HG03521 (cell line): ENCODE measurements around the gene ZC3H12D.
A peak's percentile ranks its signal among the peaks of the same experiment; 100 is the strongest.
"Not testable (repeated sequence)": the region's sequence is repeated elsewhere in the genome, so short reads cannot be mapped to it uniquely, and the experiment has no call there.

Source experiments
- ATAC-seq: cut with Tn5 transposase; IDR thresholded peaks from one replicate; pipeline ENCODE4 v1.9.1; 2021; ENCODE audit warnings: mild to moderate bottlenecking, moderate library complexity; ENCODE audit not compliant: unreplicated experiment

Gene ZC3H12D

DNA sequence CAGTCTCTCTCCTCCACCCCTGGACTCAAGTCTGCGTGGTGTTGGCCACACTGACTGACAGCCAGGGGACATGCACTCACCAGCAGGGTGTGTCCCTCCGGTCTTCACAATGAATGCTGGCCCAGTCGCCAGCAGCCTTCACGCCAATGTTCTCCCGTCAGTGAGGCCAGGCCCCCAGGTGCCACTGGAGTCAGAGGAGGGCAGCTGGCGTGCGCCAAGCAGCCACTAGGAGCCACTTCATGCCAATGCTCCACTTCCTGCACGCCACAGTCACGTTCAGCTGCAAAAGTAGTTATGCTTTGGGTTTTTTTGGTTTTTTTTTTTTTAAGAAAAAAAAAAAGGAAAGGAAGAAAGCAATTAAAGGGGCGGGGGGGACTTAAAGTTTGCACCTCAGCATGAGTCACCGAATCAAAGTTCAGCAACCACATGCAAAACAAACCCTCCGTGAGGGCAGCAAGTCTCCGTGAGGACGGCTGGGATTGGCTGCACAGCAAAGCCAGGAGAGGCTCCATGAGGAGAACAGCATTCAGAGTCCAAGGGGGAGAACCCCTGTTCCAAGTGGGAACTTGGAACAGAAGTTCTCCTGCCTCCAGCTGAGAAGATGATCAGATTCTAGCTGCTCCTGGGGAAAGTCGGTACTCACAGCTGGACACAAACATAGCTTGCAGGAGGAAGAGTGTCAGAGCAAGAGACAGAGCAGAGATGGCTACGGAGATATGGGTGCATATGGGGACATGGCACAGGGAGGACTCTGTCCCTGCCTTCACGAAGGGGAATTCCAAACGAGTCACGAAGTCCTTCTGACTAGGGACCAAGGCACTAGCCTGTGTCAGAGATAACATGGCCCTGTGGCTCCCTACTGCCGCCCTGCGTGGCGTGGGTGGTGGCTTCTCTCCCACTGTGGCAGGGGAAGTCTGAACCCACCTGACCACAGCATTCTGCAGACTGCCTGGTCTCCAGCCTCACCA, at the start of gene ZC3H12D:
Gene ZC3H12D (minus strand): TSS at position 282 of the 968 bp plus-strand sequence. CDS start 10,471 bp downstream, outside the sequence.
- ATAC-seq: peak; percentile 43

GRCh38 chr6:149529650-149530049, 44.8 kb upstream of the ZC3H12D start:
- ATAC-seq: no peak

DNA sequence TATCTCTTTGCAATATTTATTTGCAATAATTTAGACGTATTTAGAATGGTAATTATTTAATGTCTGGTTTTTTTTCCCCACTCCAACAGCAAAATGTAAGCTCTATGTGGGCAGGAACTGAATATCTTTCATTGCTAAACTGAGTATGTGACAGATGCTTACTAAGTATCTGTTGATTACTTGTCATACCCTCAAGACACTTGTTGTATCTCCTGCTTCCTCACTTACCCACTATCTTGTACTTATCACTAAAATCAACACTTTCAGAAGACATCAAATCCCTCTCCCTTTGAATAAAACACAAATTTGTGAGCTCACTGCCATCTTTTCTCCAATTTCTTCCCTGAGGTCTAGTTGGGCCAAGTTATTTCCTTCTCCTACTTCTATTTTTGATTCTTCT, 30.7 kb upstream of the ZC3H12D start:
- ATAC-seq: no peak

DNA sequence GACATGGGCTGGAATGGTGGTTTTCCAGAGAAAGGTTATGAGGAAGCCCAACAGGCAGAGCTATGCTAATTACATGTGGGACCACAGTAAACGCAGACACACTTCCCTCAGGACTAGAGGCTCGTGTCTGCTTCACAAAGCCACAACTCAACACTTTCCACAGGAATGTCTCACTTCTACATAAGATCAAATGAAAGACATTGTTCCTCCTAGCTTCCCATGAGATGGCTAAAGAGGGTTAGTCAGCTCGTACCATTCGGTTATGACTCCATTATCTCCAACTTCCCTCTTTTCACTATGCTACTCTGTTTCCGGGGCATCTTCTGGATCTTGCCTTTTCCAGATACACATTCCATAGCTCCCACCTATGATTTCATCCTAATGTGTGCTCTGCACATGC, 29.1 kb upstream of the ZC3H12D start:
- no peak for ATAC-seq

DNA sequence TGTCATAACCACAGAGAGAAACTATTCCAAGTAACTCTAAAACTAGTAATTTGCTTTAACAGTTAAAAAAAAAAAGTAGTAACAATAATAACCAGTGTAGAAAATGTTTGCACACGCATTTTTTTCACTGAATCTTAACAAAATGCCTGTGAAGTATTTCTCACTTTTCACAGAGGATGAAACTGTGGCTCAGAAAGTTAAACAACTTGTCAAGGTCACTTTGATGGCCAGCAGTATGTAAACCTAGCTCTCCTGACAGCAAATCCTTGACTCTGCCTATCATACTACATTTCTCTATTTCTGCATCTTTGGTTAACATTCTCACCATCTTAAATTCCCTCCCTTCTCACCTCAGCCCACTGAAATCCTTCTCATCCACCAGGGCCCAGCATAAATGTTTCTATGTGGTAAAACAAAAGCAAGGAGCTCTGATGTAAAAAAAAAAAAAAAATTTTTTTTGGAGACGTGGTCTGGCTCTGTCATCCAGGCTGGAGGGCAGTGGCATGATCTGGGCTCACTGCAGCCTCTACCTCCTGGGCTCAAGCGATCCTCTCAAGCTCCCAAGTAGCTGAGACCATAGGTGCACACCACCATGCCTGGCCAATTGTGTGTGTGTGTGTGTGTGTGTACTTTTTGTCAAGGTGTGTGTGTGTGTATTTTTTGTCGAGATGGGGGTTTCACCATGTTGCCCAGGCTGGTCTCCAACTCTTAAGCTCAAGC, 26.1 kb upstream of the ZC3H12D start:
- ATAC-seq: no peak

GRCh38 chr6:149508485-149508884, 23.7 kb upstream of the ZC3H12D start:
- no peak for ATAC-seq

DNA sequence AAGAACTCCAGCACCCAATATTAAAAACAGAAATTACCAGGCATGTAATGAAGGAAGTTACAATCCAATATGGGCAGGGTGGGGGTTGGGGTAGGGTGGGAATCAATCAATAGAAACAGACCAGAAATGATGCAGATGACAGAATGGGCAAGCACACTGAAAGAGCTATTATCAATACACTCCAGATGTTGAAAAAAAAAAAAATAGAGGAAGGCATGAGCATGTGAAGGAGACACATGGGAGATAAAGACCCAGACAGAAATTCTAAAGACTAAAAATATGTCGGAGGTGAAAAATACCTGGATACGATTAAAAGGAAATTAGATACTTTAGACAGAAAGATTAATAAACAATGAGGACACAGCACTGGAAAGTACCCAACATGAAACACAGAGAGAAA, 19.1 kb upstream of the ZC3H12D start:
- no peak for ATAC-seq

DNA sequence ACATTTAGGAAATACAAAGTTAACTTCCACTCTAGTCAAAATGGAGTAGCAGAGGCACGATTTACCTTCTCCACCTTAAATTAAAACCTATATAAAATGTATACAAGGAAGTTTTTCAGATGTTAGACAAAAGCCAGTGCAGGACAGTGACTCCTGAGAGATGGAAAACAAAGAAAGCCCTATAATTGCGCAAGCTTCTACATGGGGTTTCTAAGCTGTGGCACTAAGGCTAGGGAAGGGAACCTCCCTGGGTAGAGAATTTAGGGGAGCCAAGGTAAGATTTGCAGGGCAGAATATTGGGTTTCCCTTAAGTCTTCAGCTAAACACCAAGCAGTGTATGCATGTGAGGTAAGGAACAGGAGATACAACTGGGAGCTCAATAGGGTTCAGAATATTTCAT, 18.5 kb upstream of the ZC3H12D start:
- ATAC-seq: no peak

GRCh38 chr6:149501768-149502167, 17.0 kb upstream of the ZC3H12D start:
- ATAC-seq: no peak

DNA sequence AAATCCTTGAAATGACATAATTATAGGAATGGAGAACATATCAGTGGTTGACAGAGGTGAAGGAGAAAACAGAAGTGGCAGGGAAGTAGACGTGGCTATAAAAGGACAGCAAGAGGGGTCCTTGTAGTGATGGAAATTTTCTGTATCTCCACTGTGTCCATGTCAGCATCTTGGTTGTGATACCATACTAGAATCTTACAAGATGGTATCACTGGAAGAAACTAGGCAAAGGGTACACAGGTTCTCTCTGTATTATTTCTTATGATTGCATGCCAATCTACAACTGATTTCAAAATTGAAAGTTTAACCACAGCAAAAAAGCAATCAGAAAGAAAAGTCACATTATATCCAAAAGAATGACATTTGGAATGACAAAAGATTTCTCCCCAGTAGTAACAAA, 16.4 kb upstream of the ZC3H12D start:
- ATAC-seq: no peak

DNA sequence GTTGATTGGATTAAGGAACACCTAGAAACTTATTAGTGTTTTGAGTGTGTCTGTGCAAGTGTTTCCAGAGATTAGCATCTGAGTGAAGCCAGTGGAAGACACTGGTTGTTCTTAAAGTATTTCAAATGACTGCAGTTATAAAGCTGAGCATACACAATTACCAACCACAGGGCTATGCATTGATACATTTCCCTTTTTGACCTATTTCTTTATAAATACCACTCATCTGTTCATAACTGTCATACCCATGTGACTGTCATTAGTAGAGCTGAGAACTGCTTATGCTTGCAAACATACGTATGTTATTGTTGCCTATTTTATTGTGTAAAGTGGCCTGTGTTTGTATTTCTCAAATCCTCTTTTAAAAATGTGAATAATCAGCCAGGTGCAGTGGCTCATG, 15.3 kb upstream of the ZC3H12D start:
- ATAC-seq: no peak

DNA sequence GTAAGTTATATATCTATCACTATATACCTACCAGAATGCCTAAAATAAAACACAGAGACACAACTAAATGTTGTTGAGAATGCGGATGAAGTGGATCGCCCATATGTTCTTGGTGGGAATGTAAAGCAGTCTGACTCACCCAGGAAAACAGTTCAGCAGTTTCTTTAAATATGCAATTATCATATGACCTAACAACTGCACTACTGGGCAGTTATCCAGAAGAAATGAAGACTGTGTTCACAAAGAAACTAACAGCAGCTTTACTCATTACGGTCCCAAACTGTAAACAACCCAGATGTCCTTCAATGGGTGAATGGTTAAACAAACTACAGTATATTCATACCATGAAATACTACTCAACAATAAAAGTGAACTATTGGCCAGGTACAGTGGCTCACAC, 14.3 kb upstream of the ZC3H12D start:
- no peak for ATAC-seq

GRCh38 chr6:149497365-149497764, 12.6 kb upstream of the ZC3H12D start:
- ATAC-seq: no peak

GRCh38 chr6:149496597-149496996, 11.8 kb upstream of the ZC3H12D start:
- not testable (repeated sequence) for ATAC-seq

GRCh38 chr6:149495349-149496016, 10.7 kb upstream of the ZC3H12D start:
- not testable (repeated sequence) for ATAC-seq

DNA sequence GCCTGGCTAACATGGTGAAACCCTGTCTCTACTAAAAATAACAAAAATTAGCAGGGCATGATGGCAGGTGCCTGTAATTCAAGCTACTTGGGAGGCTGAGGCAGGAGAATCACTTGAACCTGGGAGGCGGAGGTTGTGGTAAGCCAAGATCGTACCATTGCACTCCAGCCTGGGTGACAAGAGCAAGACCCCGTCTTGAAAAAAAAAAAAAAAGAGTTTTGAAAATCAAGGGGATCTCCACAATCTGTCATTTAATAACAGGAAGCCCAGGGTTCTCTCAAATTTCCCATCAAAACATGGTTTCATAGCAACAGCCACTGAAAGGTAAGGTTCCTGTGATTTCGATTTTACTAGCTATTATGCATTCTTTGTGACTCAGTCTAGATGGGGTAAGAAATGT, 10.0 kb upstream of the ZC3H12D start:
- peak; percentile 78 for ATAC-seq

GRCh38 chr6:149493761-149494320, 9.0 kb upstream of the ZC3H12D start:
- no peak for ATAC-seq

DNA sequence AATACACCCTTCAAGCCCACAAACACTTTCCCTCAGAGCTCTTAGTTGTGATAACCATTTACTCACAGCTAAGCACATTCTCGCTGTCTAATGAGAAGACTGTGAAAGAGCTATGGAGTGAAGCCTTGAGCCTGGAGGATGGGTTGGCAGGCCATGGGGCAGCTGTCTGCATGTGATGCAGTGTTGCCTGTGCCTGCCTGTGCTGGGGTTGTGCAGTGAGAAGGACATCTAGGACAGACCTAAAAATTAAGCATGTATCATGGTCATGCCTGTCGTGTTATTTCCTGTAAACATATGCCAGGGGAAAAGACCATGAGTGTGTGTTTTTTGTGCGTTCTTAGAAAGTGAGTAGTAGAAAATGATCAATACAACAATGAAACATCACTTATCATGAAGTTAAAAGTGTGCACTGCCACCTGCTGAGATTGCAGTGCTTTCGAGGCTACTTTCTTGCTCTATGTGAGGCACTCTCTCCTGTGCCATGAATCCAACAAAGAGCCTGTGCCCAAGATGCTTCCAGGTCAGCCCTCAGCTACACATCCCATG, 8.1 kb upstream of the ZC3H12D start:
- ATAC-seq: no peak

GRCh38 chr6:149489967-149490366, 5.2 kb upstream of the ZC3H12D start:
- no peak for ATAC-seq

GRCh38 chr6:149488815-149489214, 4.0 kb upstream of the ZC3H12D start:
- ATAC-seq: no peak

DNA sequence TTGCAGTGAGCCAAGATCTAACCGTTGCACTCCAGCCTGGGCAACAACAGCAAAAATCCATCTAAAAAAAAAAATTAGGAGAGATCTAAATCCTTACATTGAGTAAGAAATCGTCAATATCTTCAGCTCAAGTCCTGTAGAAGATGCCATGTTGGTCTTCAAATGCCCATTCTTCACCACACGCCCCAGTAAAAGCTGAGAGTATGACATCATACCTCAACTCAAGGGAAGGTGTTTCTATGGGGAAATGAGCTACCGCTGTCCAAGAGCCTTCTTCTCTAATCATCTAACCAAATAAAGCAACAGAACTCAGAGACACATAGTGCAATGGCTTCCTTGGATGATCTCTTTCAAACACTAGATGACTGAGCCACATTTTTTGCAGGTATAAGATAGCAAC, 2.5 kb upstream of the ZC3H12D start:
- no peak for ATAC-seq
